Heart left ventricle (tissue), 16 donors: ENCODE measurements around the gene KCTD10. TPM values are rescaled to one million over a fixed set of nuclear protein-coding genes. Genes with fewer than 3 reads are reported as not detected.

Experiments used
- ATAC-seq, 4 donors: fragments of 200-7000 bp; cut with Tn5 transposase; one replicate each; pipeline ENCODE4 v1.9.1; 2020 to 2022; ENCODE audit warnings: moderate library complexity in 4 of 4, mild to moderate bottlenecking in 3 of 4, moderate number of reproducible peaks in 1 of 4
- DNase-seq, 5 donors: peaks; one replicate each; pipeline ENCODE4 v3.0.0-alpha.2; 2020
- H3K27ac ChIP-seq, 12 donors: fragments of 200-600 bp; sonication (generic) in 4 of 12; one replicate each; pipeline versions ENCODE4 v1.5.0 to v1.8.0; 2016 to 2022; ENCODE audit warnings: mild to moderate bottlenecking in 2 of 12
- H3K27me3 ChIP-seq, 9 donors: fragments of 200-600 bp; sonication (generic) in 2 of 9; one replicate each; pipeline versions ENCODE4 v1.5.1 to v1.8.0; 2016 to 2022; ENCODE audit warnings: mild to moderate bottlenecking in 3 of 9
- H3K36me3 ChIP-seq, 9 donors: fragments of 200-600 bp; sonication (generic) in 2 of 9; one replicate each; pipeline versions ENCODE4 v1.5.0 to v1.8.0; 2018 to 2022; ENCODE audit warnings: mild to moderate bottlenecking in 2 of 9
- H3K4me1 ChIP-seq, 12 donors: fragments of 200-600 bp; sonication (generic) in 4 of 12; one replicate each; pipeline versions ENCODE4 v1.5.0 to v1.8.0; 2016 to 2022; ENCODE audit warnings: mild to moderate bottlenecking in 3 of 12
- H3K4me3 ChIP-seq, 12 donors: fragments of 200-600 bp; sonication (generic) in 4 of 12; one replicate each; pipeline versions ENCODE4 v1.5.0 to v1.8.0; 2017 to 2022; ENCODE audit warnings: mild to moderate bottlenecking in 9 of 12, moderate library complexity in 4 of 12
- H3K9me3 ChIP-seq, 12 donors: fragments of 200-600 bp; sonication (generic) in 4 of 12; one replicate each; pipeline versions ENCODE4 v1.5.0 to v1.8.0; 2016 to 2022; ENCODE audit warnings: mild to moderate bottlenecking in 1 of 12
- POLR2A ChIP-seq, 2 donors: fragments of 450-650 bp; IDR thresholded peaks; one replicate each; pipeline ENCODE4 v1.6.1; 2017; ENCODE audit warnings: antibody characterized with exemption in 2 of 2, mild to moderate bottlenecking in 2 of 2, moderate library complexity in 2 of 2
- WGBS, 4 donors: extraction: QIAGEN DNeasy Blood & Tissue Kit in 2 of 4; methylation state at CpG; one replicate each; pipeline versions ENCODE4 v1.1.5 to v1.1.7; 2013 to 2018; 5-methylcytosine and 5-hydroxymethylcytosine counted together
- intact Hi-C, 10 donors: fragments of 100-400 bp; cut with DNase I; formaldehyde crosslinking; loops; one replicate each; pipeline versions ENCODE4 v1.11.1 to v1.14.2; 2022
- polyA plus RNA-seq, 2 donors: library from polyadenylated mRNA; stranded (reverse); fragments of 200-250 nt; gene quantifications; one replicate each; pipeline ENCODE4 v1.2.3, GENCODE V29; 2013
- total RNA-seq, 9 donors: library from RNA; depleted of rRNA in 2 of 9; stranded (reverse); fragments of >200 nt in 2 of 9; fragmentation: NEBNext Ultra II Directional in 3 of 9; extraction: Animal tissue kit (Norgen Biotek cat#: 25700) in 3 of 9; gene quantifications; one replicate each; pipeline versions ENCODE4 v1.1.0 to v1.2.4, GENCODE V29; 2016 to 2023
- TF ChIP-seq, protein P1 (sequence below), 12 donors: fragments of 200-600 bp; sonication (generic) in 4 of 12; IDR thresholded peaks; one replicate each; pipeline versions ENCODE4 v1.5.0 to v1.8.0; 2018 to 2022; ENCODE audit warnings: antibody characterized with exemption in 12 of 12, mild to moderate bottlenecking in 5 of 12
- donor health status: ischemic (EF 13 %, LVEDD 7.1; RV severe dilation, severe dysfunction).
- donor health status: healthy with polysubstance abuse.
- donor health status: DM: no; HTN: yes; CAD: no.
- donor health status: DM: no; HTN: no; CAD: no.
- donor health status: ischemic (EF 25% LVEDD 6.9; RV normal size, moderate dysfunction).
- donor health status: ischemic (EF 25% LVEDD 5.7; RV mildly dilated, moderate dysfunction).
- donor health status: healthy.
- donor health status: DM: yes; HTN: yes; CAD: no.
- donor health status: ischemic (EF 35%, LVEDD 5.7; RV mildly dilated, moderate dysfunction).
- donor health status: nonischemic (EF 11% LVEDD 7.7; RV severe dilation, severe dysfunction).
- donor health status: DM: yes; HTN: yes; CAD: no.
- donor health status: PGD.
- donor health status: ischemic (EF 29% LVEDD 5.4; RV normal size, mild dysfunction).
- donor health status: nonischemic (EF 23%, LVEDD 6.1; RV moderate dilation, normal function).

KCTD10 gene
- total and polyA plus RNA-seq, 11 donors, result 9.5 to 52.3 (median 37.1) TPM

DNA sequence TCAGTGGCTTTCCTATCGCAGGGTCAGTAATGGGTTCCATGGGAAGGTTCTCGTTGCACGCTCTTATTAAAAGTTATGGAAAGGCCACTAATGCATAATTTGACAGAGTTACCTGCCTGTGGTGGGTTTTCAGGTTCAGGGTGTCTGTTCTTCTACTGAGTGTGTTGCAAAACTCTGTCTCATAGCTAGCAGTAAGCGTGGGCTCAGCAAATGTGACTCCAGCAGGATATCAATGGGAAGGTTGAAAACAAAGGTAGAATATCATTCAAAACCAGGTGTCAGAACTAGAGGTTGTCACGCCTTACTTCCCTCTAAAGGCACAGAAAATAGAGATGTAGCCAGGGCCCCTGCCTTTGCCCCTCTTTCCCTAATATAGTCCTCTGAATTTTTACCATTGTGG lies 25.2 kb upstream of the KCTD10 start:
- Histone ChIP-seq H3K36me3 (peaks cover 4 to 100% (median 100%) of the 10 kb centered on the region in 9 donors), H3K27ac (no peak overlapping the region), H3K9me3 (no peaks in the 10 kb centered on the region), H3K4me3 (no peak overlapping the region), H3K4me1 (no peaks in the 10 kb centered on the region), H3K27me3 (no peaks in the 10 kb centered on the region)
- ATAC-seq, result no peak
- no peak for DNase-seq
- TF ChIP-seq, protein P1, sequence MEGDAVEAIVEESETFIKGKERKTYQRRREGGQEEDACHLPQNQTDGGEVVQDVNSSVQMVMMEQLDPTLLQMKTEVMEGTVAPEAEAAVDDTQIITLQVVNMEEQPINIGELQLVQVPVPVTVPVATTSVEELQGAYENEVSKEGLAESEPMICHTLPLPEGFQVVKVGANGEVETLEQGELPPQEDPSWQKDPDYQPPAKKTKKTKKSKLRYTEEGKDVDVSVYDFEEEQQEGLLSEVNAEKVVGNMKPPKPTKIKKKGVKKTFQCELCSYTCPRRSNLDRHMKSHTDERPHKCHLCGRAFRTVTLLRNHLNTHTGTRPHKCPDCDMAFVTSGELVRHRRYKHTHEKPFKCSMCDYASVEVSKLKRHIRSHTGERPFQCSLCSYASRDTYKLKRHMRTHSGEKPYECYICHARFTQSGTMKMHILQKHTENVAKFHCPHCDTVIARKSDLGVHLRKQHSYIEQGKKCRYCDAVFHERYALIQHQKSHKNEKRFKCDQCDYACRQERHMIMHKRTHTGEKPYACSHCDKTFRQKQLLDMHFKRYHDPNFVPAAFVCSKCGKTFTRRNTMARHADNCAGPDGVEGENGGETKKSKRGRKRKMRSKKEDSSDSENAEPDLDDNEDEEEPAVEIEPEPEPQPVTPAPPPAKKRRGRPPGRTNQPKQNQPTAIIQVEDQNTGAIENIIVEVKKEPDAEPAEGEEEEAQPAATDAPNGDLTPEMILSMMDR (IDR thresholded peaks at IDR 0.05), result no peak
- TF ChIP-seq POLR2A (IDR thresholded peaks at IDR 0.05), result no peak
- intact Hi-C loops, result no loop called here
- 98 to 99% (median 99%) methylated on average over 5 of the region's 5 CpGs for WGBS, 4 donors

DNA sequence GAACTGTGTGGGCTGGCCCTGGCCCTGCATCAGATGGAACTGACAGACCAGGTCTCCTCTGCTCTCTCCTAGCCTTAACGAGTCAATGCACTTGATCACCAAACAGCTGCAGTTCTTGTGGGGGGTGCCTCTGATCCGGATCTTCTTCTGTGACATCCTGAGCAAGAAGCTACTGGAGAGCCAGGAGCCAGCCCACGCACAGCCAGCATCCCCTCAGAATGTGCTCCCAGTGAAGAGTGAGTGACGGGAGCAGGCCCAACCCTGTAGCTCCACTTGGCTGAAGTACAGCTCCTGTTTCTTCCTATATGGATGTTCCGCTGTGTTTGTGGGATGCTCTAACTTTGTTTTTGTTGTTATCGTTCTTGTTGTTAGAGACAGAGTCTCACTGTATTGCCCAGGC lies 24.2 kb upstream of the KCTD10 start:
- intact Hi-C loops, result no loop called here
- Histone ChIP-seq H3K36me3 (peaks cover 4 to 100% (median 96%) of the 10 kb centered on the region in 9 donors), H3K27me3 (no peaks in the 10 kb centered on the region), H3K4me1 (no peaks in the 10 kb centered on the region), H3K9me3 (no peaks in the 10 kb centered on the region), H3K27ac (no peak overlapping the region), H3K4me3 (no peak overlapping the region)
- ATAC-seq (no peak), DNase-seq (no peak)
- WGBS, 4 donors, result 94 to 96% (median 95%) methylated on average over 6 of the region's 6 CpGs
- TF ChIP-seq, protein P1 (IDR thresholded peaks at IDR 0.05), result no peak
- TF ChIP-seq POLR2A (IDR thresholded peaks at IDR 0.05), result no peak

- no peaks in the 10 kb centered on the region for H3K27me3 ChIP-seq
- H3K36me3 ChIP-seq, result peaks cover 4 to 100% (median 94%) of the 10 kb centered on the region in 9 donors
- H3K27ac ChIP-seq, result no peak overlapping the region
- TF ChIP-seq, protein P1 (IDR thresholded peaks at IDR 0.05), result no peak
- no peak for TF ChIP-seq POLR2A (IDR thresholded peaks at IDR 0.05)
- 85 to 90% (median 88%) methylated on average over 9 of the region's 9 CpGs for WGBS, 4 donors
- no peaks in the 10 kb centered on the region for H3K9me3 ChIP-seq
- H3K4me1 ChIP-seq, result no peaks in the 10 kb centered on the region
- no peak for DNase-seq
- ATAC-seq, result no peak
- intact Hi-C loops, result no loop called here
- no peak overlapping the region for H3K4me3 ChIP-seq
Observed at GRCh38 chr12:109500406-109501185, 23.5 kb upstream of the KCTD10 start.

GRCh38 chr12:109497675-109498074 lies 20.6 kb upstream of the KCTD10 start:
- H3K27ac ChIP-seq, result no peak overlapping the region
- no peaks in the 10 kb centered on the region for H3K27me3 ChIP-seq
- no peak overlapping the region for H3K4me3 ChIP-seq
- no peaks in the 10 kb centered on the region for H3K4me1 ChIP-seq
- intact Hi-C loops, result no loop called here
- DNase-seq (no peak), ATAC-seq (no peak)
- TF ChIP-seq POLR2A (IDR thresholded peaks at IDR 0.05), result no peak
- TF ChIP-seq, protein P1 (IDR thresholded peaks at IDR 0.05), result no peak
- 93 to 95% (median 93%) methylated on average over 7 of the region's 7 CpGs for WGBS, 4 donors
- H3K9me3 ChIP-seq, result no peaks in the 10 kb centered on the region
- peaks cover 2 to 100% (median 94%) of the 10 kb centered on the region in 9 donors for H3K36me3 ChIP-seq
